ENCODE results near the gene SNRPA. TPM values are rescaled to one million over a fixed set of nuclear protein-coding genes. Genes with fewer than 3 reads are reported as not detected.

Gene SNRPA
- total RNA-seq, 1 experiment from 2014 or later = 134 TPM

DNA sequence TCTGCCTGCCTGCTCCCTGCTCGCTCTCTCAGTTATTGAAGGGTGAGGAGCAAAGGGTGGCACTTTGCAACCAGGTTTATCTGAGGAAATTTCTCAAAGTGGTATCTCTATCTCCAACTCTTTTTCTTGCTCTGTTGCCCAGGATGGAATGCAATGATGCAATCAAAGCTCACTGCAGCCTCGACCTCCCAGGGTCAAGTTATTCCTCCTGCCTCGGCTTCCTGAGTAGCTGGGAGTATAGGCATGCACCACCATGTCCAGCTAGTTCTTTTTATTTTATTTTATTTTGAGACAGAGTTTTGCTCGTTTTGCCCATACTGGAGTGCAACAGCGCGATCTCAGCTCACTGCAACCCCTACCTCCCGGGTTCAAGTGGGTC lies 5.6 kb upstream of the SNRPA start:
- H3K4me3 ChIP-seq (ENCODE audit: low read depth, low read length) = no peak overlapping the region
- H3K4me3 Mint-ChIP-seq (ENCODE audit: unreplicated experiment) = peak overlapping the region; percentile 30
- no peaks in the 10 kb centered on the region for H3K9me3 ChIP-seq
- peaks cover 28% of the 10 kb centered on the region for H3K4me1 ChIP-seq
- peak; percentile 57 to 60 for DNase-seq
- H3K27me3 Mint-ChIP-seq (ENCODE audit: insufficient read depth, unreplicated experiment) = no peaks in the 10 kb centered on the region
- BruUV-seq (replicated peaks) = TSS peak; percentile 57
- peaks cover 22% of the 10 kb centered on the region for H3K4me1 Mint-ChIP-seq (ENCODE audit: low read depth, unreplicated experiment)
- TF ChIP-seq, protein P1, sequence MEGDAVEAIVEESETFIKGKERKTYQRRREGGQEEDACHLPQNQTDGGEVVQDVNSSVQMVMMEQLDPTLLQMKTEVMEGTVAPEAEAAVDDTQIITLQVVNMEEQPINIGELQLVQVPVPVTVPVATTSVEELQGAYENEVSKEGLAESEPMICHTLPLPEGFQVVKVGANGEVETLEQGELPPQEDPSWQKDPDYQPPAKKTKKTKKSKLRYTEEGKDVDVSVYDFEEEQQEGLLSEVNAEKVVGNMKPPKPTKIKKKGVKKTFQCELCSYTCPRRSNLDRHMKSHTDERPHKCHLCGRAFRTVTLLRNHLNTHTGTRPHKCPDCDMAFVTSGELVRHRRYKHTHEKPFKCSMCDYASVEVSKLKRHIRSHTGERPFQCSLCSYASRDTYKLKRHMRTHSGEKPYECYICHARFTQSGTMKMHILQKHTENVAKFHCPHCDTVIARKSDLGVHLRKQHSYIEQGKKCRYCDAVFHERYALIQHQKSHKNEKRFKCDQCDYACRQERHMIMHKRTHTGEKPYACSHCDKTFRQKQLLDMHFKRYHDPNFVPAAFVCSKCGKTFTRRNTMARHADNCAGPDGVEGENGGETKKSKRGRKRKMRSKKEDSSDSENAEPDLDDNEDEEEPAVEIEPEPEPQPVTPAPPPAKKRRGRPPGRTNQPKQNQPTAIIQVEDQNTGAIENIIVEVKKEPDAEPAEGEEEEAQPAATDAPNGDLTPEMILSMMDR (IDR thresholded peaks at IDR 0.05; ENCODE audit: insufficient read depth in 1 of 2, low read depth in 1 of 2, low read length in 1 of 2, severe bottlenecking in 1 of 2, unreplicated experiment in 1 of 2) = no peak
- ChIA-PET CTCF (interaction anchor here (0.6 to 1.1 kb wide), 5 partner anchors 32 to 399 kb away, joined by 3 to 8 read pairs (median 3); partner anchors contain the start of gene RAB4B), POLR2A (interaction anchor here (0.6 to 1.9 kb wide), 3 partner anchors 10 to 427 kb away, joined by 3 to 10 read pairs (median 5); partner anchors contain the start of gene RAB4B)
- peak overlapping the region; percentile 86 for H3K27ac Mint-ChIP-seq (ENCODE audit: unreplicated experiment)
- no peaks in the 10 kb centered on the region for H3K27me3 ChIP-seq (replicated peaks; ENCODE audit: control insufficient read depth, insufficient read depth, low read length)
- no peaks in the 10 kb centered on the region for H3K9me3 Mint-ChIP-seq (ENCODE audit: unreplicated experiment)
- H3K36me3 Mint-ChIP-seq (ENCODE audit: insufficient read depth, unreplicated experiment) = peaks cover 62% of the 10 kb centered on the region
- no peaks in the 10 kb centered on the region for H3K36me3 ChIP-seq (ENCODE audit: control insufficient read depth, insufficient read depth, low read length)
- intact Hi-C loops (cut with micrococcal nuclease; ENCODE audit: unreplicated experiment) = no loop called here

DNA sequence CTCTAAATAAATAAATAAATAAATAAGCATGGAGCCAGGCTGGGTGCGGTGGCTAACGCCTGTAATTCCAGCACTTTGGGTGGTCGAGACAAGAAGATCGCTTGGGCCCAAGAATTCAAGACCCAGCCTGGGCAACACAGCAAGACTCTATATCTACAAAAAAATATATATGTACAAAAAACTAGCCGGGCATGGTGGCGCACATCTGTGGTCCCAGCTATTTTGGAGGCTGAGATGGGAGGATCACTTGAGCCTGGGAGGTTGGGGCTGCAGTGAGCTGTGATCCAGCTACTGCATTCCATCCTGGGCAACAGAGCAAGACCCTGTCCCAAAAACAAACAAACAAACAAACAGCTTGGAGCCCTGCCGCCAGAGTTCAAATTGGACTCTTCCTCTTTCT lies 3.5 kb upstream of the SNRPA start:
- CTCF ChIA-PET = no interaction called here

DNA sequence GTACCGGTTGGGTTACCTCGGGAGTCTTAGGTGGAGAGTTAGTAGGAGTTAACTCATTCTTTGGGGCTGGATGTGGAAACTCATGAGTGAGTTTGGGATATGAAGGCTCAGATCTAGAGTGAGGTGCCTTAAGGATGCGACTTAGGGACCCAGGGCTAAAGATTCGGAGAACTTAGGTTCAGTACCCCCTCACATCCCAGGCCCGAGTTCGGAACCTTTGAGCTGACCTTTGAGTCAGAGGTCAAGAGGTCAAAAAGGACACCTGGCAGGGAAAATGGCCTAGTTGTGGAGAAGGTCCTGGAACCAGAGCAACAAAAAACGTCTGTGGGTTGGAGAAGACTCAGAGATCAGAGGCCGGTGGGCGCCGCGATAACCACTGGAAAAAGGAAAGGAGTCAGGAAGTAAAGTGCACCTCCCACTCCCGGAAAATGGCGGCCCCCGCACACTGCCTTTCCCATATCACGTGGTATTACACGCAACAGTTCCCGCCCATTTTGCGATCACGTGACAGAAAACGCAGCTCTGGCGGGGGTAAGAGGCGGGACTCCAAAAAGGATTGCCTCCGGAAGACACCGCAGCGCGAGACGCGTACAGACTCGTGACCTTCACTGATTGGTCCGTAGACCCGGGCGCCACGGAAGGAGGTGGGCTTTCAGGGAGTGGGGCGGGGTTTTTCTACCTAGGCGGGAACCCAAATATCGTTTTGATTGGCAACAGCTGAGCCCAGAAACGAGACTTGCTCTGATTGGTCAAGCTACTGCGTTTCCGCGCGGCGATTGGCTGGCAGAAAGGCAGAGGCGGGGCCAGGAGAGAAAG lies 737 bp upstream of the SNRPA start, which contains the start of gene ACTMAP:
ACTMAP (minus strand) TSS at position 420 of the 816 bp plus-strand sequence. CDS start 674 bp downstream, outside the sequence.
- Mint-ChIP-seq H3K27me3 (ENCODE audit: insufficient read depth, unreplicated experiment) (no peaks in the 10 kb centered on the region), H3K36me3 (ENCODE audit: insufficient read depth, unreplicated experiment) (peaks cover 65% of the 10 kb centered on the region), H3K9me3 (ENCODE audit: unreplicated experiment) (no peaks in the 10 kb centered on the region), H3K4me3 (ENCODE audit: unreplicated experiment) (peak within 1 kb of the TSS; percentile 93), H3K27ac (ENCODE audit: unreplicated experiment) (peak within 1 kb of the TSS; percentile 98), H3K4me1 (ENCODE audit: low read depth, unreplicated experiment) (peaks cover 27% of the 10 kb centered on the region)
- Histone ChIP-seq H3K36me3 (ENCODE audit: control insufficient read depth, insufficient read depth, low read length) (peaks cover under 1% of the 10 kb centered on the region; the same call in 1 of the 2 replicates), H3K27me3 (replicated peaks; ENCODE audit: control insufficient read depth, insufficient read depth, low read length) (no peaks in the 10 kb centered on the region), H3K4me1 (peaks cover 28% of the 10 kb centered on the region), H3K9me3 (no peaks in the 10 kb centered on the region), H3K4me3 (ENCODE audit: low read depth, low read length) (peak within 1 kb of the TSS; percentile 73)
- intact Hi-C loops (cut with micrococcal nuclease; ENCODE audit: unreplicated experiment) = loop anchor here (1.0 to 10.0 kb wide), 3 partner anchors 48 to 85 kb away; partner anchors contain the start of gene NUMBL
- TSS peak; percentile 83 for BruUV-seq (replicated peaks)
- ChIA-PET CTCF (interaction anchor here (0.6 to 1.9 kb wide), 8 partner anchors 27 to 454 kb away, joined by 3 to 8 read pairs (median 4); partner anchors contain the start of gene EGLN2), POLR2A (interaction anchor here (0.5 to 3.7 kb wide), 26 partner anchors 10 to 1338 kb away, joined by 3 to 147 read pairs (median 5); partner anchors contain the start of genes BLVRB, COQ8B, EGLN2 and ITPKC)
- DNase-seq = peak; percentile 100
- TF ChIP-seq, protein P1 (IDR thresholded peaks at IDR 0.05; ENCODE audit: insufficient read depth in 1 of 2, low read depth in 1 of 2, low read length in 1 of 2, severe bottlenecking in 1 of 2, unreplicated experiment in 1 of 2) = no peak

More for the DNA sequence above, 3.5 kb upstream of the SNRPA start:
- TF ChIP-seq, protein P1 (IDR thresholded peaks at IDR 0.05; ENCODE audit: insufficient read depth in 1 of 2, low read depth in 1 of 2, low read length in 1 of 2, severe bottlenecking in 1 of 2, unreplicated experiment in 1 of 2) = no peak
- no peak overlapping the region for H3K27ac Mint-ChIP-seq (ENCODE audit: unreplicated experiment)
- H3K36me3 Mint-ChIP-seq (ENCODE audit: insufficient read depth, unreplicated experiment) = peaks cover 62% of the 10 kb centered on the region
- H3K4me1 Mint-ChIP-seq (ENCODE audit: low read depth, unreplicated experiment) = peaks cover 21% of the 10 kb centered on the region
- no peak overlapping the region for H3K4me3 Mint-ChIP-seq (ENCODE audit: unreplicated experiment)
- no peaks in the 10 kb centered on the region for H3K9me3 Mint-ChIP-seq (ENCODE audit: unreplicated experiment)
- no peak for DNase-seq
- Histone ChIP-seq H3K4me3 (ENCODE audit: low read depth, low read length) (no peak overlapping the region), H3K4me1 (peaks cover 28% of the 10 kb centered on the region), H3K9me3 (no peaks in the 10 kb centered on the region), H3K36me3 (ENCODE audit: control insufficient read depth, insufficient read depth, low read length) (no peaks in the 10 kb centered on the region), H3K27me3 (replicated peaks; ENCODE audit: control insufficient read depth, insufficient read depth, low read length) (no peaks in the 10 kb centered on the region)
- POLR2A ChIA-PET = no interaction called here
- BruUV-seq (replicated peaks) = no TSS peak
- intact Hi-C loops (cut with micrococcal nuclease; ENCODE audit: unreplicated experiment) = no loop called here
- no peaks in the 10 kb centered on the region for H3K27me3 Mint-ChIP-seq (ENCODE audit: insufficient read depth, unreplicated experiment)

Measured in Caco-2 (cell line).